ENCODE data around the gene ARHGAP6.

GRCh38 chrX:11434607-11435006 lies 231.1 kb downstream of the ARHGAP6 start:
- no peak for TF ChIP-seq CTCF (IDR thresholded peaks at IDR 0.05)
- no peak for TF ChIP-seq POLR2A (IDR thresholded peaks at IDR 0.05)

All from thyroid gland (tissue), 4 donors.